Fibroblast of peridontal ligament (primary cell): ENCODE data around the gene C17orf50.
A peak's percentile ranks its signal among the peaks of the same experiment; 100 is the strongest.

Experiments
- DNase-seq: peaks from one replicate; pipeline ENCODE4 v3.0.0-alpha.2; 2010; ENCODE audit errors: extremely low read depth

C17orf50 gene

GRCh38 chr17:35788477-35789368, 28.0 kb downstream of the C17orf50 start:
- peak; percentile 86 for DNase-seq

- DNase-seq: no peak
These were observed 30.2 kb downstream of the C17orf50 start for GRCh38 chr17:35790841-35791240.

DNA sequence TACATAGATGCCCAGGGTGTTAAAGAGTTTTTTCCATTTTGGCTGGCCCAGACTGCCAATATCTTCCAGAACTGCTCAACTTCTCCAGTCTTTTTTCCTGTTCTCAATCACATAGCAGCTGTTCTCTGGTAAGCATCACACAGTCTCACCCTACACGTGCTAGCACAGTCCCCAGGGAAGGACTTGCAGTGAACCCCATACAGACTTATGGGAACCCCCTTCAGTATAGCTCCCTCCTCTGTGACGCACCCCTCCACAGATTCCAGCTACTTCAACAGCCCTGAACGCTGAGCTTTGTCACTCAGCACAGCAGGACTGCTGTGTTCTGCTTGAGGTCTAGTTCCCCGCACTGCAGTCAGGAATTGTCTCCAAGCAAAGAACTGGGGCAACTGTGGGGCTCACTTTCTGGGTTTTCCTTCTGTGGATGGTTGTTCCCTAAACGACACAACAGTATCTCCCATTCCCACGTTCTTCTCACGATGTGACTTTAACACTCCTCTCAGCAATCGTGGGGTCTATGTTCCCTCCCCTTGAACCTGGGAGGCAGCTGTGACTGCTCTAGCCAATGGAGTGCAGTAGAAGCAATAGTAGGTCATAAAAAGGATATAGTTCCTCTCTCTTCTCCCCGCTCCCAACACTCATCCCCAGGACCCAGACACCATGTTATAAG, 31.1 kb downstream of the C17orf50 start:
- DNase-seq: no peak

- DNase-seq: no peak
These were observed 32.6 kb downstream of the C17orf50 start for GRCh38 chr17:35793257-35793656.

DNA sequence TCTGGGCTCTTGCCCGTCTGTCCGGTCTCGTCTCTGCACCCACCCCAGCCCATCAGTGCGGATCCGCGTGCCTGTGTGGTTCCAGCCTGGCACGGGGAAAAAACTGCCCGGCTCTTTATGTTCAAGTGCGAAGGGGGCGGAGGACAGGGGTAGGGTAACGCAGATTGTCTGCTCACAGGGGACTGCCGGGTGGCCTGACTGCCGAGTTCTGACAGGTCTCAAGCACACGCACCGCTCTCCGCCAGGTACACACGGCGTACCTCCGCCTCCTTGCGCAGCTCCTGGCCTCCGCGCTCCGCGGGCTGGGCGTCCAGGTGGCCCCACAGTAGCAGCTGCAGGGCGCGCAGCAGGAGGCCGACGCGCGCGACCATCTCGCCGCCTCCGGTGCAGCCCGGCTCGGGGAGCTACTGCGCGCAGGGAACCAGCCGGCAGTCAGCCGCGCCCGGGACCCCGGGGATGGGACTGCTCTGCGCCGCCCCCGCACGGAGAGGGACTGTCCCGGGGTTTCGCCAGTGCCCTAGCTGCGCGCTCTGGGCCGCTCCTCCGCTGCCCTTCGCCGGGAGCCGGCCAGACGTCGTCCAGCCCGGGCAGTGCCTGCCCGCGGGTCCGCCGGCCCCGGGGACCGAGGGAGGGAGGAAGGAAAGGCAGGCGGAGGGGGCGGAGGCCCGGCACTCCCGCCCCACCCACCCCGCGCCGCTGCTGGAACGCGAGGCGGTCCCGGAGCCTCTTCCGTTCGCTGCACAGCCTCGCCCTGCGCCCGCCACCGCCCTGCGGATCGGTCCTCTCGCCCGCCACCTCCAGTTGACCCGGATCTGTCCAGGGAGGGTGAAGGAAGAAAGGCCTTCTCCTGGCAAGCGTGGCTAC, 34.6 kb downstream of the C17orf50 start, which contains the start of gene MMP28:
MMP28 (minus strand) TSS at position 635 of the 864 bp plus-strand sequence; CDS start at position 371, 264 bp downstream.
- DNase-seq: no peak

DNA sequence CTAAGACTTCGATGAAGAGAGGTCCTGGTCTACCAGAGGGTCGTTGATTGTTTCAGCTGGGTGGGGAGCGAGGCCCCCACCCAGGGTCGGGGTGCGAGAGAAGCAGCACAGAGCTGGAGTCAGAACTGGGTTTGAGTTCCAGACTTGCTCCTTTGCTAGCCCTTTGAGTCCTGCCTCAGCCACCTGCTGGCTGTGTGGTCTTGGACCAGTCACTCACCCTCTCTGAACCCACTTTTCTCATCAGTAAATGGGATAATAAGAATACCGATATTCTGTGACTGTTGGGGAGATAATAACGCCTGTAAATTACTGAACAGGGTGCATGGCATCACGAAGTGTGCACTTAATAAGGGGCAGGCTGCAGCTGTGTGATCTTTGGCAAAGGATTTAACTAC, 35.2 kb downstream of the C17orf50 start:
- no peak for DNase-seq

GRCh38 chr17:35796942-35797341, 36.3 kb downstream of the C17orf50 start:
- no peak for DNase-seq

GRCh38 chr17:35797370-35797769, 36.7 kb downstream of the C17orf50 start:
- DNase-seq: no peak

DNA sequence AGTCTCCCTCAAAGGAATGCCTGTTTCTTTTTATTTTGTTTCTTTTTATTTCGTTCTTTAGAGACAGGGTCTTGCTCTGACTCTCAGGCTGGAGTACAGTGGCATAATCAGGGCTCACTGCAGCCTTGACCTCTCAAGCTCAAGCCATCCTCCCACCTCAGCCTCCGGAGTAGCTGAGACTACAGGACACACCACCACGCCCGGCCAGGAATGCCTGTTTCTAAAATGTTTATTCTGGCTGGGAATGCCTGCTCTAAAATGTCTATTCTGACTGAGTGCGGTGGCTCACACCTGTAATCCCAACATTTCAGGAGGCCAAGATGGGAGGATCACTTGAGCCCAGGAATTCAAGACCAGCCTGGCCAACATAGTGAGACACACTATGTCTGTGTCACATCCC, 37.2 kb downstream of the C17orf50 start:
- DNase-seq: no peak

GRCh38 chr17:35799942-35800341, 39.3 kb downstream of the C17orf50 start:
- peak; percentile 71 for DNase-seq

- peak; percentile 55 for DNase-seq
These were observed 41.0 kb downstream of the C17orf50 start for GRCh38 chr17:35801583-35802224.

- peak; percentile 98 for DNase-seq
These were observed 44.0 kb downstream of the C17orf50 start for GRCh38 chr17:35804658-35805192.

DNA sequence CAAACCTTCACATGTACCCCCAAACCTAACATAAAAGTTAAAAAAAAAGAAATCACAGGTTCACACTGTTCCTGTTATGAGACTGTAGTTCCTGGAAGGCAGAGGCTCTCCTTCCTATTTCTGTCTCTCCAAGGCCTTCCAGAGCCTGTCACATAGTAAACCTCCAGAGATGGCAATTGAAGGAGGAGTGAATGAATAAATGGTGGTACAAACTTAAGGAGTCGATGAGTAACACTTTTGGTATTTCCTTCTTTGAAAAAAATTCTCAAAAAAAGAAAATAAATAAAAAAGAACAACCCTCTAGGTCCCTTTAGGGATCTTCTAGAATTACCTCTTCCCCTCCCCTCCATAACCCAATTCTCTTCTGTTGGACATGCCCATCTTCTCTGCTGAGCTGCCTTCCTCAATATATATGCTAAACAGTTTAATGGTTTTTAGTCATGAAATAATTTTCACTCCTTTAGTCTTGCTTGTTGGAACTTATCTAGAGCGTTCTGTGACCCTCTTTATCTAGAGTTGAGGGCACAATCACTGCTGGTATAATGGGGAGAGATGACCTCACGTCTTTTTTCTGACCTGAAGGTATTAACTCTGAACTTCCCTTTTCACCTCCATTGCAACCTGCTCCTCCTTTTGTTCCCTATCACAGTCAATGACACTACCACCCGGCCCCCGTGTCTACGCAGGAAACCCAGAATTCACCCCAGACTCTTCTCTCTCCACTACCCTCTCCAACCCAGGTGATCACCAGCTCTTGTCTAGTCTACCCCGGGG, 46.9 kb downstream of the C17orf50 start:
- DNase-seq: peak; percentile 56

DNA sequence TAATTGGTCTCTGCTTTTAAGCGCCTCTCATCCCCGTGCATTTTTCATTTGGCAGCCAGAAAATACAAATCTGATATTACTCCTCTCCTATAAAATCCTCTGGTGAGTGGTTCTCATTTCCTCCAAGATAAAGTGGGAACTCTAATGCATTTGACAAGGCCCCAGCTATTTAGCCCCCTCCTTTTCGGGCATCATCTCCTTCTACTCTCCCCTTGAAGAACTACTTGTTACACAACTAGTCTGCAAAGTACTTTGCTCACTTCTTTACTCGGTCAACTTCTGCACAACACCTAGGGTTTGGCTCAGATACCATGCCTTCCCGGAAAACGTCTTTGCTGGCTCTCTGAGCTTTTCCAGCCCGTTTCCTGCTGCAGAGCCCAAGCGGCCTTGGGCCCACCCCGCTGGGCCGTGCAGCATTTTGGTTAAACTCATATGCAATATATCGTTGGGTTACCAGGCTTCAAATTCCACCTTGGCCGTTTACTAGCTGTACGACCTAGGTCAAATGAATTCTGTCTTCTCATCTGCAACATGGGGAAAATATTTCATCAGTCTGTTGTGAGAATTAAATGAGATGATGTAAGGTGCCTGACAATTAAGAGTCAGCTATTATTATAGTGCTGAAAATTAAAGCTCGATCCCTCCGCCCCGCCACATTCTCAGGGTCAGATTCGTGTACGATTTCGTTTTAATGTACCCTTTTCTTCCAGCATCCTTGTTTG, 47.7 kb downstream of the C17orf50 start:
- DNase-seq: no peak

- DNase-seq: peak; percentile 98
These were observed 48.5 kb downstream of the C17orf50 start, which contains the start of gene TAF15 for GRCh38 chr17:35808962-35809854. Gene TAF15, plus strand, starts transcription at chr17:35809484. Its CDS starts 86 bp downstream, at chr17:35809570.

- no peak for DNase-seq
These were observed 49.3 kb downstream of the C17orf50 start for GRCh38 chr17:35809855-35810461.

DNA sequence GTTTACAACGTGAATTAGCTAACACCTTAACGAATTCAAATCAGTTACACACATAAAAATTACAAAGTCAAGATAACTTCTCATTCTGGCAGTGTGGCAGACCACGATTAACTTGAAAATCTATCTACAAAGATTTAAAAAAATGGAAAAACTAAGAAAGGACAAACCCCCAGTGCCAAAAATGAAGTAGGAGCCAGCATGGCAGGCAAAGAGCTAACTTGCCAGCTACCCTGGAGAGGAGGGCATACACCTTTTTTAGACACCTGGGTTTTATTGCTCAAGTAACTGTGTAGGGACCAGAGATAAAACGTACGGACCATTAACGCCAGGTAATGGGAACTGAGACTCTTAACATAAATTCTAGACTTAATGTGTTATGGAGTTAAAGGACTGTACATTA, 51.1 kb downstream of the C17orf50 start:
- DNase-seq: no peak

DNA sequence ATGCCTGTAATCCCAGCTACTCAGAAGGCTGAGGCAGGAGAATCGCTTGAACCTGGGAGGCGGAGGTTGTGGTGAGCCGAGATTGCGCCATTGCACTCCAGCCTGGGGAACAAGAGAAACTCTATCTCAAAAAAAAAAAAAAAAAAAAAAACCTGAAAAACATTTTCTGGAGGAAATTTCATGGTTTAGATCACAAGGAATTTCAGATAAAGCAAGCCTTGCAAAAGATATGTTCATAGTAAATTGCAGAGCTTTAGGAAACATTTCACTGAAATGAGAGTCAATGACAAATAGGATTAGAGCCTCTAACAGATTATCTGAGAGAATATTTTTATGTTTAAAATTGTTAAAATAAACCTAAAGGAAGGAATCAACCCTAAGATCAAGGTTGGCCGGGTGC, 51.8 kb downstream of the C17orf50 start:
- no peak for DNase-seq
